Right cardiac atrium (tissue), 5 donors: ENCODE data around the gene PTPRG. TPM values are rescaled to one million over a fixed set of nuclear protein-coding genes. Genes with fewer than 3 reads are reported as not detected.
A peak's percentile ranks its signal among the peaks of the same experiment; 100 is the strongest.

Experiments used
- ATAC-seq, 2 donors: fragments of 200-7000 bp; cut with Tn5 transposase; one replicate each; pipeline versions ENCODE4 v1.8.0 to v1.9.1; 2020; ENCODE audit warnings: moderate library complexity in 2 of 2, mild to moderate bottlenecking in 1 of 2
- DNase-seq, 3 donors: peaks; one replicate each; pipeline ENCODE4 v3.0.0-alpha.2; 2020
- H3K27ac ChIP-seq: one replicate; pipeline ENCODE4 v1.5.1; 2013; ENCODE audit warnings: mild to moderate bottlenecking, low read length, control low read depth, moderate library complexity
- H3K27me3 ChIP-seq: one replicate; pipeline ENCODE4 v1.6.1; 2013; ENCODE audit not compliant: control insufficient read depth, insufficient read depth
- H3K4me1 ChIP-seq: one replicate; pipeline ENCODE4 v1.6.1; 2013; ENCODE audit warnings: low read length; ENCODE audit not compliant: control insufficient read depth, insufficient read depth
- H3K4me3 ChIP-seq: one replicate; pipeline ENCODE4 v1.5.1; 2013; ENCODE audit warnings: low read length, control low read depth
- H3K9me3 ChIP-seq: one replicate; pipeline ENCODE4 v1.6.1; 2013; ENCODE audit warnings: low read length; ENCODE audit not compliant: control insufficient read depth
- WGBS: extraction: QIAGEN DNeasy Blood & Tissue Kit; methylation state at CpG from one replicate; pipeline ENCODE4 v1.1.7; 2013; 5-methylcytosine and 5-hydroxymethylcytosine counted together
- intact Hi-C, 4 donors: fragments of 100-400 bp; cut with DNase I; formaldehyde crosslinking; loops; one replicate each; pipeline versions ENCODE4 v1.11.0 to v1.14.0; 2022 to 2023
- polyA plus RNA-seq: library from polyadenylated mRNA; stranded (reverse); fragments of 200-250 nt; gene quantifications from one replicate; pipeline ENCODE4 v1.2.3, GENCODE V29; 2013
- total RNA-seq, 4 donors: library from RNA; stranded (reverse); fragmentation: NEBNext Ultra II Directional; extraction: Animal tissue kit (Norgen Biotek cat#: 25700); gene quantifications; one replicate each; pipeline ENCODE4 v1.2.1, GENCODE V29; 2021
- donor health status: healthy with polysubstance abuse.
- donor health status: DM: no; HTN: yes; CAD: no.
- donor health status: DM: no; HTN: no; CAD: no.
- donor health status: DM: no; HTN: yes; CAD: no; lungs with severe emphysema.
- donor health status: DM: yes; HTN: yes; CAD: no.

The PTPRG gene
- total and polyA plus RNA-seq, 5 donors, result 8.6 to 50.7 (median 32.3) TPM

- H3K27me3 ChIP-seq, result no peaks in the 10 kb centered on the region
- ATAC-seq (no peak), DNase-seq (no peak)
- no peaks in the 10 kb centered on the region for H3K9me3 ChIP-seq
- WGBS, result 93% methylated on average over 8 of the region's 8 CpGs
- H3K4me3 ChIP-seq, result no peak overlapping the region
- intact Hi-C loops, result no loop called here
- peaks cover 5% of the 10 kb centered on the region for H3K4me1 ChIP-seq
- no peak overlapping the region for H3K27ac ChIP-seq
Measured at GRCh38 chr3:61964566-61964965, 403.2 kb downstream of the PTPRG start.

- whole genome bisulfite sequencing, result 93% methylated on average over 2 of the region's 2 CpGs
- H3K4me1 ChIP-seq, result peaks cover 5% of the 10 kb centered on the region
- H3K4me3 ChIP-seq, result no peak overlapping the region
- H3K27ac ChIP-seq, result no peak overlapping the region
- intact Hi-C loops, result no loop called here
- DNase-seq (no peak), ATAC-seq (no peak)
- no peaks in the 10 kb centered on the region for H3K9me3 ChIP-seq
- no peaks in the 10 kb centered on the region for H3K27me3 ChIP-seq
Measured at GRCh38 chr3:61965770-61966131, 404.4 kb downstream of the PTPRG start.

- H3K9me3 ChIP-seq, result no peaks in the 10 kb centered on the region
- H3K27me3 ChIP-seq, result no peaks in the 10 kb centered on the region
- ATAC-seq (no peak), DNase-seq (no peak)
- H3K4me1 ChIP-seq, result peaks cover 5% of the 10 kb centered on the region
- H3K4me3 ChIP-seq, result no peak overlapping the region
- intact Hi-C loops, result no loop called here
- 66% methylated on average over 2 of the region's 2 CpGs for WGBS
- no peak overlapping the region for H3K27ac ChIP-seq
Measured at GRCh38 chr3:61966200-61966599, 404.8 kb downstream of the PTPRG start.

GRCh38 chr3:61967019-61967418 lies 405.6 kb downstream of the PTPRG start:
- ATAC-seq (no peak), DNase-seq (no peak)
- intact Hi-C loops, result no loop called here
- H3K9me3 ChIP-seq, result no peaks in the 10 kb centered on the region
- no peak overlapping the region for H3K4me3 ChIP-seq
- peaks cover 5% of the 10 kb centered on the region for H3K4me1 ChIP-seq
- no peaks in the 10 kb centered on the region for H3K27me3 ChIP-seq
- no peak overlapping the region for H3K27ac ChIP-seq
- 90% methylated on average over 2 of the region's 2 CpGs for WGBS

- no peak for DNase-seq
- Histone ChIP-seq H3K27me3 (no peaks in the 10 kb centered on the region), H3K4me1 (peaks cover 5% of the 10 kb centered on the region), H3K9me3 (no peaks in the 10 kb centered on the region), H3K27ac (no peak overlapping the region), H3K4me3 (no peak overlapping the region)
- intact Hi-C loops, result no loop called here
- no peak for ATAC-seq
- 63% methylated on average over 2 of the region's 2 CpGs for WGBS
Measured at GRCh38 chr3:61967937-61968336, 406.6 kb downstream of the PTPRG start.

GRCh38 chr3:61974662-61975061 lies 413.3 kb downstream of the PTPRG start:
- intact Hi-C loops, result no loop called here
- DNase-seq (no peak), ATAC-seq (peak in 1 of 2 donors; percentile 44)
- no peaks in the 10 kb centered on the region for H3K9me3 ChIP-seq
- H3K27ac ChIP-seq, result no peak overlapping the region
- H3K4me1 ChIP-seq, result no peaks in the 10 kb centered on the region
- no peaks in the 10 kb centered on the region for H3K27me3 ChIP-seq
- no peak overlapping the region for H3K4me3 ChIP-seq
- WGBS, result 49% methylated on average over 2 of the region's 2 CpGs

GRCh38 chr3:61975199-61975598 lies 413.8 kb downstream of the PTPRG start:
- Histone ChIP-seq H3K4me3 (no peak overlapping the region), H3K27me3 (no peaks in the 10 kb centered on the region), H3K4me1 (no peaks in the 10 kb centered on the region), H3K9me3 (no peaks in the 10 kb centered on the region), H3K27ac (no peak overlapping the region)
- intact Hi-C loops, result no loop called here
- ATAC-seq (peak; percentile 72 to 73), DNase-seq (no peak)
- WGBS, result 59% methylated on average over 3 of the region's 3 CpGs

- peaks cover 3% of the 10 kb centered on the region for H3K4me1 ChIP-seq
- no peak for ATAC-seq
- no peak for DNase-seq
- no peaks in the 10 kb centered on the region for H3K27me3 ChIP-seq
- H3K27ac ChIP-seq, result no peak overlapping the region
- no peaks in the 10 kb centered on the region for H3K9me3 ChIP-seq
- WGBS, result 46% methylated on average over 2 of the region's 2 CpGs
- intact Hi-C loops, result no loop called here
- no peak overlapping the region for H3K4me3 ChIP-seq
Measured at GRCh38 chr3:61975936-61976335, 414.6 kb downstream of the PTPRG start.

- Histone ChIP-seq H3K27me3 (no peaks in the 10 kb centered on the region), H3K4me3 (no peak overlapping the region), H3K4me1 (peaks cover 6% of the 10 kb centered on the region), H3K9me3 (no peaks in the 10 kb centered on the region), H3K27ac (no peak overlapping the region)
- WGBS, result 79% methylated on average over 8 of the region's 8 CpGs
- ATAC-seq (no peak), DNase-seq (no peak)
- intact Hi-C loops, result no loop called here
Measured at GRCh38 chr3:61978460-61979419, 417.4 kb downstream of the PTPRG start.

- ATAC-seq (peak; percentile 41 to 71), DNase-seq (no peak)
- no peaks in the 10 kb centered on the region for H3K9me3 ChIP-seq
- no peak overlapping the region for H3K27ac ChIP-seq
- WGBS, result 27% methylated on average over 2 of the region's 2 CpGs
- no peak overlapping the region for H3K4me3 ChIP-seq
- peaks cover 6% of the 10 kb centered on the region for H3K4me1 ChIP-seq
- no peaks in the 10 kb centered on the region for H3K27me3 ChIP-seq
- intact Hi-C loops, result no loop called here
Measured at GRCh38 chr3:61979638-61980037, 418.3 kb downstream of the PTPRG start.

GRCh38 chr3:61980041-61980440 lies 418.7 kb downstream of the PTPRG start:
- Histone ChIP-seq H3K4me3 (no peak overlapping the region), H3K27ac (no peak overlapping the region), H3K9me3 (no peaks in the 10 kb centered on the region), H3K4me1 (peaks cover 6% of the 10 kb centered on the region), H3K27me3 (no peaks in the 10 kb centered on the region)
- no peak for ATAC-seq
- WGBS, result 39% methylated on average over 4 of the region's 4 CpGs
- no peak for DNase-seq
- intact Hi-C loops, result no loop called here
